Peyer's patch (tissue), 4 donors: ENCODE results near the gene SMDT1. TPM values are rescaled to one million over a fixed set of nuclear protein-coding genes. Genes with fewer than 3 reads are reported as not detected.
"Not testable (repeated sequence)": the region's sequence is repeated elsewhere in the genome, so short reads cannot be mapped to it uniquely, and the experiment has no call there.

ENCODE experiments used
- DNase-seq, 3 donors: peaks; one replicate each; pipeline ENCODE4 v3.0.0-alpha.2; 2017 to 2019
- H3K27ac ChIP-seq, 4 donors: fragments of 200-600 bp; sonication (generic); one replicate each; pipeline ENCODE4 v1.5.1; 2016 to 2019
- H3K27me3 ChIP-seq, 2 donors: fragments of 200-600 bp; sonication (generic); one replicate each; pipeline ENCODE4 v1.5.1; 2019
- H3K36me3 ChIP-seq, 3 donors: fragments of 200-600 bp; sonication (generic); one replicate each; pipeline ENCODE4 v1.5.1; 2016 to 2019
- H3K4me1 ChIP-seq, 4 donors: fragments of 200-600 bp; sonication (generic); one replicate each; pipeline ENCODE4 v1.5.1; 2016 to 2019
- H3K4me3 ChIP-seq, 4 donors: fragments of 200-600 bp; sonication (generic); 1 replicate in 3 of 4; 2 replicates in 1 of 4; pipeline ENCODE4 v1.5.1; 2016 to 2019; ENCODE audit warnings: mild to moderate bottlenecking in 1 of 4
- H3K9me3 ChIP-seq, 4 donors: fragments of 200-600 bp; sonication (generic); one replicate each; pipeline ENCODE4 v1.5.1; 2016 to 2019; ENCODE audit warnings: mild to moderate bottlenecking in 1 of 4
- POLR2A ChIP-seq, 2 donors: fragments of 450-650 bp; IDR thresholded peaks; one replicate each; pipeline ENCODE4 v1.5.1; 2017; ENCODE audit warnings: antibody characterized with exemption in 2 of 2, mild to moderate bottlenecking in 2 of 2, moderate library complexity in 2 of 2
- total RNA-seq, 4 donors: library from RNA; depleted of rRNA; stranded (reverse); fragments of >200 nt; gene quantifications; one replicate each; pipeline ENCODE4 v1.1.0, GENCODE V29; 2016
- TF ChIP-seq, protein P1 (sequence below), 6 experiments: fragments of 450-650 bp in 4 of 6; fragments of 200-600 bp in 2 of 6; sonication (generic) in 1 of 6; IDR thresholded peaks; one replicate each; pipeline ENCODE4 v1.5.1; 2017 to 2019; ENCODE audit warnings: antibody characterized with exemption in 6 of 6, mild to moderate bottlenecking in 3 of 6, moderate library complexity in 1 of 6

The SMDT1 gene
- total RNA-seq, 4 donors from 2014 or later, result 9.9 to 18.2 (median 17.0) TPM

DNA sequence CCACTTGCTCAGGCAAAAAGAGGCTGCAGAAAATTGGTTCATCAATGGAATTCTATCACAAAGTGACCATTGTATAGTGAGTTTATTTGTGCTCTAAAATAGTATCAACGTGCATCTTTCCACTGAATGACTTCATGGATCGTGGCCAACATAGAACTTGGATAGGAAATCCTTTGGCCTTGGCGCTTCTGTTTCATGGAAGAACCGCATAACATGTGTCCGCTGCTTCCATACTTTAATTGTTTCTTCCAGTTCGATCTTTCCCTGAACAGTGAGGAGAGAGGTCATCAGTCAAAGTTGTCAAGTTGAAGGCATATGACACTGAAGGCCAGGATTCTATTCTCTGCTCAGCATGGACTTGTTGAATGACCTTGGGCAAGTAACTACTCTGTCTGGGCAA is 6.6 kb downstream of the SMDT1 start:
- H3K27me3 ChIP-seq, result no peaks in the 10 kb centered on the region
- no peak for DNase-seq
- no peak overlapping the region for H3K4me3 ChIP-seq
- no peaks in the 10 kb centered on the region for H3K9me3 ChIP-seq
- TF ChIP-seq, protein P1, sequence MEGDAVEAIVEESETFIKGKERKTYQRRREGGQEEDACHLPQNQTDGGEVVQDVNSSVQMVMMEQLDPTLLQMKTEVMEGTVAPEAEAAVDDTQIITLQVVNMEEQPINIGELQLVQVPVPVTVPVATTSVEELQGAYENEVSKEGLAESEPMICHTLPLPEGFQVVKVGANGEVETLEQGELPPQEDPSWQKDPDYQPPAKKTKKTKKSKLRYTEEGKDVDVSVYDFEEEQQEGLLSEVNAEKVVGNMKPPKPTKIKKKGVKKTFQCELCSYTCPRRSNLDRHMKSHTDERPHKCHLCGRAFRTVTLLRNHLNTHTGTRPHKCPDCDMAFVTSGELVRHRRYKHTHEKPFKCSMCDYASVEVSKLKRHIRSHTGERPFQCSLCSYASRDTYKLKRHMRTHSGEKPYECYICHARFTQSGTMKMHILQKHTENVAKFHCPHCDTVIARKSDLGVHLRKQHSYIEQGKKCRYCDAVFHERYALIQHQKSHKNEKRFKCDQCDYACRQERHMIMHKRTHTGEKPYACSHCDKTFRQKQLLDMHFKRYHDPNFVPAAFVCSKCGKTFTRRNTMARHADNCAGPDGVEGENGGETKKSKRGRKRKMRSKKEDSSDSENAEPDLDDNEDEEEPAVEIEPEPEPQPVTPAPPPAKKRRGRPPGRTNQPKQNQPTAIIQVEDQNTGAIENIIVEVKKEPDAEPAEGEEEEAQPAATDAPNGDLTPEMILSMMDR (IDR thresholded peaks at IDR 0.05), result no peak
- no peak for TF ChIP-seq POLR2A (IDR thresholded peaks at IDR 0.05)
- peaks cover 0 to 55% (median 0%) of the 10 kb centered on the region in 3 donors for H3K36me3 ChIP-seq
- peaks cover 0 to 17% (median 1%) of the 10 kb centered on the region in 4 donors for H3K4me1 ChIP-seq
- no peak overlapping the region for H3K27ac ChIP-seq

GRCh38 chr22:42090596-42091454 is 11.3 kb downstream of the SMDT1 start, which contains the start of gene NDUFA6:
Gene NDUFA6 (minus strand): TSS chr22:42090772. CDS start chr22:42090744, 28 bp downstream.
- TF ChIP-seq, protein P1 (IDR thresholded peaks at IDR 0.05), result peak; percentile 91 to 99 (median 98)
- peak; percentile 93 to 96 for TF ChIP-seq POLR2A (IDR thresholded peaks at IDR 0.05)
- Histone ChIP-seq H3K4me3 (peak within 1 kb of the TSS; percentile 72 to 87 (median 73)), H3K9me3 (no peaks in the 10 kb centered on the region), H3K4me1 (peaks cover 0 to 18% (median 1%) of the 10 kb centered on the region in 4 donors), H3K36me3 (peaks cover 0 to 20% (median 0%) of the 10 kb centered on the region in 3 donors), H3K27ac (peak within 1 kb of the TSS; percentile 92 to 98 (median 94)), H3K27me3 (no peaks in the 10 kb centered on the region)
- DNase-seq, result peak; percentile 98 to 99 (median 98)

GRCh38 chr22:42091455-42091782 is 11.9 kb downstream of the SMDT1 start:
- Histone ChIP-seq H3K36me3 (peaks cover 0 to 14% (median 0%) of the 10 kb centered on the region in 3 donors), H3K27ac (peak overlapping the region; percentile 92 to 98 (median 94)), H3K4me1 (peaks cover 0 to 18% (median 1%) of the 10 kb centered on the region in 4 donors), H3K9me3 (no peaks in the 10 kb centered on the region), H3K27me3 (no peaks in the 10 kb centered on the region), H3K4me3 (peak overlapping the region; percentile 72 to 87 (median 73))
- TF ChIP-seq POLR2A (IDR thresholded peaks at IDR 0.05), result no peak
- TF ChIP-seq, protein P1 (IDR thresholded peaks at IDR 0.05), result no peak
- DNase-seq, result no peak

DNA sequence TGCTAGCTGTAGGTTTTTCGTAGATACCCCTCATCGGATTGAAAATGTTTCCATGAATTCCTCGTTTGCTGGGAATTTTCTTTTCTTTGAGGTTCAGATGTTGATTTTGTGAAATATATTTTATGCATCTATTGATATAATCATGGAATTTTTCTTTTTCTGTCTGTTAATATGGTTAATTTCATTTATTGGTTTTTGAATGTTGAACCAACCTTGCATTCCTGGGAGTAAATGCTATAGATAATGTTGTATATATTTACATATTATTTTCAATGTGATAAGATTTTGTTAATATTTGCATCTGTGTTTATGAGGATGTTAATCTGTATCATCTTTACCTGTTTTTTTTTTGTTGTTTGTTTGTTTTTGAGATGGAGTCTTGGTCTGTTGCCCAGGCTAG is 21.7 kb downstream of the SMDT1 start:
- Histone ChIP-seq H3K36me3 (peaks cover 0 to 6% (median 0%) of the 10 kb centered on the region in 3 donors), H3K4me3 (no peak overlapping the region), H3K27me3 (no peaks in the 10 kb centered on the region), H3K4me1 (no peaks in the 10 kb centered on the region), H3K9me3 (peaks cover 0 to 40% (median 6%) of the 10 kb centered on the region in 4 donors), H3K27ac (no peak overlapping the region)
- TF ChIP-seq POLR2A (IDR thresholded peaks at IDR 0.05), result no peak
- TF ChIP-seq, protein P1 (IDR thresholded peaks at IDR 0.05), result no peak
- DNase-seq, result no peak

DNA sequence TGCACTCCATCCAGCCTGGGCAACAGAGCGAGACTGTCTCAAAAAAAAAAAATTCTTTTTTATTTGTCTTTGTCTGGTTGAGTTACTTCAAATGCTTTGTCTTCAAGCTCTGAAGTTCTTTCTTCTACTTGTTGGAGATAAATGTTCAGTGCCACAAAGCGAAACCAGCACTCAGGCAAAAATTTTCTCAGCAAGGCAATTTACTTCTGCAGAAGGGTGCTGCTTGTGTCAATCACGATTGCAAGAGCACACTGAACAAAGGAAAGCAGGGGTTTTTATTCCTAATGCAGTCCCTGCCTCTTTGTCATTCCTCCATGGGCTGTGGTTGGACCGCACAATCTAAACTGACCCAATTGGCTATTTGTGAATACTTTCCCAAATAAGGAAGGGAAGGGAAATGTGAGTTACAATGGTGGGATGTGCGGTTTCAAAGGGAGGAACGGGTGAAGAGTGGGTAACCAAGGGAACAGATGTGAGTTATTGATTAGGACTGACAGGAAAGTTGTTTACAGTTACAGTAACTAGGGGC is 24.9 kb downstream of the SMDT1 start:
- not testable (repeated sequence) for DNase-seq, H3K36me3 ChIP-seq, H3K27me3 ChIP-seq, H3K4me1 ChIP-seq, H3K4me3 ChIP-seq, H3K27ac ChIP-seq
- H3K9me3 ChIP-seq, result peaks cover 0 to 40% (median 5%) of the 10 kb centered on the region in 4 donors

- no peak for TF ChIP-seq POLR2A (IDR thresholded peaks at IDR 0.05)
- Histone ChIP-seq H3K4me3 (no peak overlapping the region), H3K27ac (no peak overlapping the region), H3K36me3 (peaks cover 0 to 5% (median 0%) of the 10 kb centered on the region in 3 donors), H3K4me1 (no peaks in the 10 kb centered on the region), H3K9me3 (peaks cover 0 to 14% (median 4%) of the 10 kb centered on the region in 4 donors), H3K27me3 (no peaks in the 10 kb centered on the region)
- DNase-seq, result no peak
Measured at GRCh38 chr22:42108848-42109247, 29.3 kb downstream of the SMDT1 start.
